NCI-H2196 (cell line): ENCODE data around the gene PER3.

Source experiments
- DNase-seq: peaks from one replicate; lab custom pipeline; 2025; ENCODE audit not compliant: unreplicated experiment; lab: John Stamatoyannopoulos, UW

Gene PER3

GRCh38 chr1:7831458-7831857 is 47.4 kb downstream of the PER3 start:
- DNase-seq = no peak

GRCh38 chr1:7833035-7833434 is 48.9 kb downstream of the PER3 start:
- DNase-seq = no peak

GRCh38 chr1:7838714-7839113 is 54.6 kb downstream of the PER3 start:
- no peak for DNase-seq

GRCh38 chr1:7839526-7839925 is 55.4 kb downstream of the PER3 start:
- no peak for DNase-seq

- DNase-seq = no peak
These were observed 58.4 kb downstream of the PER3 start for GRCh38 chr1:7842517-7842916.

- no peak for DNase-seq
These were observed 61.7 kb downstream of the PER3 start for GRCh38 chr1:7845761-7846160.

GRCh38 chr1:7846656-7847055 is 62.6 kb downstream of the PER3 start:
- no peak for DNase-seq

- no peak for DNase-seq
These were observed 63.5 kb downstream of the PER3 start for GRCh38 chr1:7847599-7847998.

GRCh38 chr1:7850786-7851185 is 66.7 kb downstream of the PER3 start:
- no peak for DNase-seq

GRCh38 chr1:7852804-7853683 is 69.0 kb downstream of the PER3 start, which contains the start of gene UTS2:
UTS2 (minus strand) TSS chr1:7853065; CDS start chr1:7853003, 62 bp downstream.
- no peak for DNase-seq

GRCh38 chr1:7853684-7854026 is 69.6 kb downstream of the PER3 start:
- no peak for DNase-seq

GRCh38 chr1:7856345-7856744 is 72.3 kb downstream of the PER3 start:
- no peak for DNase-seq

- DNase-seq = no peak
These were observed 72.9 kb downstream of the PER3 start for GRCh38 chr1:7857000-7857399.

- DNase-seq = no peak
These were observed 73.9 kb downstream of the PER3 start for GRCh38 chr1:7857985-7858384.

- no peak for DNase-seq
These were observed 75.3 kb downstream of the PER3 start for GRCh38 chr1:7859406-7859805.

- DNase-seq = no peak
These were observed 76.0 kb downstream of the PER3 start for GRCh38 chr1:7860130-7860529.

GRCh38 chr1:7861452-7861851 is 77.4 kb downstream of the PER3 start:
- DNase-seq = no peak

GRCh38 chr1:7862211-7863060 is 78.3 kb downstream of the PER3 start:
- no peak for DNase-seq

GRCh38 chr1:7863756-7864328 is 79.8 kb downstream of the PER3 start:
- no peak for DNase-seq

GRCh38 chr1:7865978-7866377 is 81.9 kb downstream of the PER3 start:
- DNase-seq = no peak

GRCh38 chr1:7868070-7868780 is 84.1 kb downstream of the PER3 start:
- no peak for DNase-seq
